DND-41 (cell line): ENCODE data around the gene COL2A1.

Experiments used
- EZH2 ChIP-seq: IDR thresholded peaks from 3 replicates; pipeline ENCODE4 v1.6.1; 2012; ENCODE audit warnings: borderline replicate concordance, low read depth, mild to moderate bottlenecking, moderate library complexity, low read length, inconsistent platforms; ENCODE audit not compliant: severe bottlenecking
- TF ChIP-seq, protein P1 (sequence below): IDR thresholded peaks from 2 replicates; pipeline ENCODE4 v1.5.1; 2012; ENCODE audit warnings: borderline replicate concordance, low read length, moderate library complexity, mild to moderate bottlenecking; ENCODE audit not compliant: poor library complexity, severe bottlenecking; ENCODE audit errors: extremely low read depth

DNA sequence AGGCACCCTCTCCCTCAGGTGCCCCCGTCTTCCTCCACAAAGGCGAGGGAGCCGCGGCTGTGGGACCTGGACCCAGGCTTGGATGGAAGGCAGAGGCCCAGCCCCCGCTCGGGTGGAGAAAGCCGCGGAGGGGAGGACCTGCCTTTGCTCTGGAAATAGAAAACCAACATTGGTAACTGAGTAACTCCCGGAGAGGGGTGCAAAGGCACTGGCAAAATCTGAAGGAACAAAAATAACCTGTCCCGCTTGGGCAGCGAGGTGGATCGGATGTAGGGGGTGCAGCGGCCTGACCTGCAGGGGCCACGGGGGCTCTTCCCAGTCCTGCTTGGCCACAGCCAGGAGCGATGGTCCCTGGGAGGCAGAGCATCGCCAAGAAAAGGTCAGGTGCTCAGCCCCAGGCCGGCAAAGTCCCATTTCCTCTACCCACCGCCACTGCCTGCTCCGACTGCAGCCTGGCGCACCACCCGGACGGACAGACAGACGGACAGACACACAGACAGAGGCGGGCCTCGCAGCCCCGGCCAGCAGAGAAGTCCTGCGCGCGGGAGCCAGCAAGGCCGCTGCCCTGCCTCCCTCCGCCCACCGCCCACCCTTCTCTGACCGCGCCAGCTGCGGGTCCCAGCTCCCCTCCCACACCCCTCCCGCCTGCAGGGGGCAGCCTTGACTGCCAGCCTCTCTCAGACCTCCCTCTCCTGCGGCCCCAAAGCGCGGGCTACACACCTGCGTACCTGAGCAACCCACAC, 62.2 kb downstream of the COL2A1 start:
- TF ChIP-seq, protein P1, sequence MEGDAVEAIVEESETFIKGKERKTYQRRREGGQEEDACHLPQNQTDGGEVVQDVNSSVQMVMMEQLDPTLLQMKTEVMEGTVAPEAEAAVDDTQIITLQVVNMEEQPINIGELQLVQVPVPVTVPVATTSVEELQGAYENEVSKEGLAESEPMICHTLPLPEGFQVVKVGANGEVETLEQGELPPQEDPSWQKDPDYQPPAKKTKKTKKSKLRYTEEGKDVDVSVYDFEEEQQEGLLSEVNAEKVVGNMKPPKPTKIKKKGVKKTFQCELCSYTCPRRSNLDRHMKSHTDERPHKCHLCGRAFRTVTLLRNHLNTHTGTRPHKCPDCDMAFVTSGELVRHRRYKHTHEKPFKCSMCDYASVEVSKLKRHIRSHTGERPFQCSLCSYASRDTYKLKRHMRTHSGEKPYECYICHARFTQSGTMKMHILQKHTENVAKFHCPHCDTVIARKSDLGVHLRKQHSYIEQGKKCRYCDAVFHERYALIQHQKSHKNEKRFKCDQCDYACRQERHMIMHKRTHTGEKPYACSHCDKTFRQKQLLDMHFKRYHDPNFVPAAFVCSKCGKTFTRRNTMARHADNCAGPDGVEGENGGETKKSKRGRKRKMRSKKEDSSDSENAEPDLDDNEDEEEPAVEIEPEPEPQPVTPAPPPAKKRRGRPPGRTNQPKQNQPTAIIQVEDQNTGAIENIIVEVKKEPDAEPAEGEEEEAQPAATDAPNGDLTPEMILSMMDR = peak; percentile 33
- no peak for TF ChIP-seq EZH2
